H9 (cell line): ENCODE results near the gene DLEC1. TPM values are rescaled to one million over a fixed set of nuclear protein-coding genes. Genes with fewer than 3 reads are reported as not detected.
A peak's percentile ranks its signal among the peaks of the same experiment; 100 is the strongest.

ENCODE experiments used
- DNase-seq: peaks from one replicate; pipeline ENCODE4 v3.0.0-alpha.2; 2017
- H2AFZ ChIP-seq: one replicate; pipeline ENCODE4 v1.6.1; 2013; ENCODE audit warnings: mild to moderate bottlenecking, low read length, control low read depth, moderate library complexity
- H2AK5ac ChIP-seq: 2 replicates; pipeline ENCODE4 v1.6.1; 2013; ENCODE audit warnings: low read length, control low read depth, mixed read lengths; ENCODE audit not compliant: insufficient read length
- H2BK120ac ChIP-seq: one replicate; pipeline ENCODE4 v1.6.1; 2013; ENCODE audit warnings: low read depth, mild to moderate bottlenecking, low read length, control low read depth, inconsistent platforms; ENCODE audit not compliant: poor library complexity, severe bottlenecking
- H2BK12ac ChIP-seq: 2 replicates; pipeline ENCODE4 v1.6.1; 2013; ENCODE audit warnings: low read length, control low read depth, mixed read lengths, low read depth; ENCODE audit not compliant: insufficient read length
- H2BK15ac ChIP-seq: 2 replicates; pipeline ENCODE4 v1.6.1; 2013; ENCODE audit warnings: low read depth, low read length, control low read depth
- H2BK20ac ChIP-seq: one replicate; pipeline ENCODE4 v1.6.1; 2013; ENCODE audit warnings: low read depth, mild to moderate bottlenecking, low read length, control low read depth, inconsistent platforms; ENCODE audit not compliant: poor library complexity, severe bottlenecking
- H2BK5ac ChIP-seq: 2 replicates; pipeline ENCODE4 v1.6.1; 2013; ENCODE audit warnings: low read length, control low read depth, mixed read lengths; ENCODE audit not compliant: insufficient read length
- H3K14ac ChIP-seq: 2 replicates; pipeline ENCODE4 v1.6.1; 2013; ENCODE audit warnings: low read length, control low read depth; ENCODE audit not compliant: insufficient read depth
- H3K18ac ChIP-seq: 2 replicates; pipeline ENCODE4 v1.6.1; 2013; ENCODE audit warnings: low read depth, mild to moderate bottlenecking, mixed read lengths, low read length, control low read depth; ENCODE audit not compliant: insufficient read length
- H3K23ac ChIP-seq: 2 replicates; pipeline ENCODE4 v1.6.1; 2013; ENCODE audit warnings: low read length, control low read depth, mixed read lengths, low read depth; ENCODE audit not compliant: insufficient read length
- H3K23me2 ChIP-seq: 2 replicates; pipeline ENCODE4 v1.6.1; 2013; ENCODE audit warnings: low read depth, mild to moderate bottlenecking, mixed read lengths, low read length, control low read depth; ENCODE audit not compliant: insufficient read length, poor library complexity, severe bottlenecking
- H3K27ac ChIP-seq: 2 replicates; pipeline ENCODE4 v1.5.1; 2013; ENCODE audit warnings: low read length, control low read depth, mixed read lengths, low read depth; ENCODE audit not compliant: insufficient read length
- H3K27me3 ChIP-seq: 2 replicates; pipeline ENCODE4 v1.6.1; 2013; ENCODE audit warnings: low read length, control low read depth, inconsistent platforms; ENCODE audit not compliant: insufficient read depth
- H3K4ac ChIP-seq: 2 replicates; pipeline ENCODE4 v1.6.1; 2013; ENCODE audit warnings: low read depth, mild to moderate bottlenecking, control low read depth, inconsistent platforms, low read length, moderate library complexity
- H3K4me1 ChIP-seq: 2 replicates; pipeline ENCODE4 v1.6.1; 2013; ENCODE audit warnings: low read length, control low read depth, inconsistent platforms; ENCODE audit not compliant: insufficient read depth
- H3K4me2 ChIP-seq: 2 replicates; pipeline ENCODE4 v1.6.1; 2013; ENCODE audit warnings: low read length, control low read depth, mixed read lengths; ENCODE audit not compliant: insufficient read length, insufficient read depth
- H3K56ac ChIP-seq: 2 replicates; pipeline ENCODE4 v1.6.1; 2013; ENCODE audit warnings: low read depth, mild to moderate bottlenecking, mixed read lengths, low read length, control low read depth; ENCODE audit not compliant: insufficient read length
- H3K79me1 ChIP-seq: 2 replicates; pipeline ENCODE4 v1.6.1; 2013; ENCODE audit warnings: low read depth, mild to moderate bottlenecking, moderate library complexity, low read length, control low read depth, inconsistent platforms; ENCODE audit not compliant: insufficient read depth, poor library complexity, severe bottlenecking
- H3K79me2 ChIP-seq: 2 replicates; pipeline ENCODE4 v1.6.1; 2013; ENCODE audit warnings: low read length, control low read depth, inconsistent platforms; ENCODE audit not compliant: insufficient read depth
- H3K9ac ChIP-seq: 2 replicates; pipeline ENCODE4 v1.6.1; 2013; ENCODE audit warnings: low read length, control low read depth, mixed read lengths; ENCODE audit not compliant: insufficient read length; ENCODE audit errors: extremely low read depth
- H3K9me3 ChIP-seq: one replicate; pipeline ENCODE4 v1.6.1; 2013; ENCODE audit warnings: low read depth, low read length, inconsistent platforms; ENCODE audit not compliant: control insufficient read depth
- H3T11ph ChIP-seq: one replicate; pipeline ENCODE4 v1.6.1; 2013; ENCODE audit warnings: mild to moderate bottlenecking, low read length, control low read depth, inconsistent platforms
- H4K20me1 ChIP-seq: one replicate; pipeline ENCODE4 v1.6.1; 2013; ENCODE audit not compliant: control insufficient read depth, insufficient read length, insufficient read depth
- H4K5ac ChIP-seq: 2 replicates; pipeline ENCODE4 v1.6.1; 2013; ENCODE audit warnings: low read depth, mild to moderate bottlenecking, mixed read lengths, low read length, control low read depth; ENCODE audit not compliant: insufficient read length
- H4K8ac ChIP-seq: replicated peaks from 2 replicates; pipeline ENCODE4 v1.6.1; 2013; ENCODE audit warnings: low read length, control low read depth, mixed read lengths, low read depth; ENCODE audit not compliant: insufficient read length
- H4K91ac ChIP-seq: 2 replicates; pipeline ENCODE4 v1.6.1; 2013; ENCODE audit warnings: low read depth, mild to moderate bottlenecking, moderate library complexity, mixed read lengths, low read length, control low read depth; ENCODE audit not compliant: insufficient read length
- H3K27ac Mint-ChIP-seq, 3 experiments: 2 replicates in 2 of 3; 3 replicates in 1 of 3; pipeline ENCODE4 v1.8.0; 2020 to 2021; ENCODE audit warnings: mixed read lengths in 3 of 3, mild to moderate bottlenecking in 1 of 3, moderate library complexity in 1 of 3
- H3K27me3 Mint-ChIP-seq: 2 replicates; pipeline ENCODE4 v1.8.0; 2021; ENCODE audit warnings: low read depth, mild to moderate bottlenecking, moderate library complexity, mixed read lengths
- H3K36me3 Mint-ChIP-seq, 3 experiments: 2 replicates in 2 of 3; 3 replicates in 1 of 3; pipeline ENCODE4 v1.8.0; 2020 to 2021; ENCODE audit warnings: low read depth in 3 of 3, mixed read lengths in 3 of 3; ENCODE audit not compliant: insufficient read depth in 1 of 3
- H3K4me1 Mint-ChIP-seq, 2 experiments: 2 replicates each; pipeline ENCODE4 v1.8.0; 2020; ENCODE audit warnings: mixed read lengths in 2 of 2
- H3K4me3 Mint-ChIP-seq, 2 experiments: 2 replicates in 1 of 2; 3 replicates in 1 of 2; pipeline ENCODE4 v1.8.0; 2020 to 2021; ENCODE audit warnings: mild to moderate bottlenecking in 2 of 2, mixed read lengths in 2 of 2, moderate library complexity in 1 of 2
- H3K9me3 Mint-ChIP-seq, 2 experiments: 2 replicates in 1 of 2; 3 replicates in 1 of 2; pipeline ENCODE4 v1.8.0; 2020; ENCODE audit warnings: mild to moderate bottlenecking in 2 of 2, mixed read lengths in 2 of 2, moderate library complexity in 1 of 2
- WGBS: extraction: QIAGEN DNeasy Blood & Tissue Kit; methylation state at CpG from one replicate; pipeline ENCODE4 v1.1.7; 2013; ENCODE audit warnings: missing lambda C conversion rate, low lambda C conversion rate, mixed read lengths; ENCODE audit not compliant: insufficient read length; ENCODE audit errors: extremely low coverage; 5-methylcytosine and 5-hydroxymethylcytosine counted together
- total RNA-seq: library from RNA; stranded (reverse); gene quantifications from 2 replicates; pipeline ENCODE4 v1.2.1, GENCODE V29; 2021
- TF ChIP-seq, protein P1 (sequence below): fragments of 200-600 bp; sonication (generic); conservative IDR thresholded peaks from 3 replicates; pipeline ENCODE4 v1.8.0; 2021; ENCODE audit warnings: antibody characterized with exemption, mild to moderate bottlenecking

DLEC1 gene
- total RNA-seq, 1 experiment from 2014 or later: 2.1 TPM

DNA sequence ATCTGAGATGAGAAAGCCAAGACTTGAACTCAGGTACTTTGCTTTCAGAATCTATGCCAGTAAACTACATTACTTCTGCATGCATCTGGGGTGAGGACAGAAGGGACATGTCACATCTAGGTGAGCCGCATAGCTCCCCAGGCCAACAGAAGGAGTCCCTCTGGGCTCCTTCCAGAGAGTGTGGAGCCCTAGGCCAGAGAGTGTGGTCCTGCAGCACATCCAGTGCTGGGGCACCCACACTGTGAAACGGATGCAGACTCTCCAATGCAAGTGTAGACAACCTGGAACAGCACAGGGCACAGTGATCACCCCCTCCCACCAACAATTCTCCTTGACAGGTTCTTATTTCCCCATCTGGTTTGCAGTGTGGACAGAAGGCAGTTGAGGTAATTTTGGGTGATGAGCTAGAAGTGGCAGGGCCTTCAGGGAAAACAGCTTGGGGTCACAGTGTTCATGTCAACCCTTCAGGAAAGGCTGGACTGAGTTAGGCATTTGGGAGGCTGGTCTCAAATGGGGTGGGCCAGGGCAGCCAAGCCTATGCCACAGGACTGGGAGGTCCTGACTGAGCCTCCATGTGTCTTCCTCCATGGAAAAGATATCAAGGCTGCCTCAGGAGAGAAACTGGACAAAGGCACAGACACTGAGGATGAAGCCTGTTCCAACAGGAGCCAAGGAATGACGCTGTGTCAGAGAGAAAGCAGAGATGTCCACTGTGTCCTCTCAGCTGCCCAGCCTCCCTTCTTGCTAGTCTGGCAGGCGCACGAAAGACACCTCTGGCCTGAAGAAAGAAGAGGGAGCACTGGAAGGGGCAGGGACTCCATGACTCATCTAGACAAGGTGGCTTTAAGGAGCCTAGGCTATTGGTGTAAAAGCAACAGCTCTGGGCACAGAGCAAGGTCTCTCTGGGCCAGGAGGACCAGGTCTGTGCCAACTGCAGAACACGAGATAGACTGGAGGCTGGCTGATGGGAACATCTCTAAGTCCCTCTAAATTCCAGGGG is 11.2 kb upstream of the DLEC1 start:
- Histone ChIP-seq H3K4ac (no peak overlapping the region), H3T11ph (no peak overlapping the region), H3K56ac (no peak overlapping the region), H2AK5ac (no peak overlapping the region), H4K8ac (no peak overlapping the region), H3K79me2 (no peaks in the 10 kb centered on the region), H3K18ac (no peak overlapping the region), H3K27me3 (peaks cover 19% of the 10 kb centered on the region; the same call in 1 of the 2 replicates), H3K79me1 (no peaks in the 10 kb centered on the region), H2BK120ac (no peak overlapping the region), H3K4me1 (no peaks in the 10 kb centered on the region), H3K14ac (no peak overlapping the region), H3K27ac (no peak overlapping the region), H3K23me2 (peaks cover 10% of the 10 kb centered on the region), H3K4me2 (no peak overlapping the region), H2BK12ac (no peak overlapping the region), H4K91ac (no peak overlapping the region), H2BK5ac (no peak overlapping the region), H2AFZ (no peak overlapping the region), H4K5ac (no peak overlapping the region), H3K9ac (no peak overlapping the region), H2BK15ac (no peak overlapping the region), H2BK20ac (no peak overlapping the region), H3K9me3 (no peaks in the 10 kb centered on the region), H3K23ac (no peak overlapping the region), H4K20me1 (no peaks in the 10 kb centered on the region)
- Mint-ChIP-seq H3K9me3 (no peaks in the 10 kb centered on the region; a peak in 1 of 5 replicates), H3K27me3 (peaks cover 59% of the 10 kb centered on the region), H3K27ac (peak overlapping the region in 1 of 3 experiments; percentile 57; a peak in 1 of 7 replicates), H3K4me3 (peak overlapping the region; percentile 70 to 82), H3K36me3 (no peaks in the 10 kb centered on the region; a peak in 2 of 7 replicates), H3K4me1 (peaks cover 17 to 23% of the 10 kb centered on the region in 2 experiments)
- TF ChIP-seq, protein P1, sequence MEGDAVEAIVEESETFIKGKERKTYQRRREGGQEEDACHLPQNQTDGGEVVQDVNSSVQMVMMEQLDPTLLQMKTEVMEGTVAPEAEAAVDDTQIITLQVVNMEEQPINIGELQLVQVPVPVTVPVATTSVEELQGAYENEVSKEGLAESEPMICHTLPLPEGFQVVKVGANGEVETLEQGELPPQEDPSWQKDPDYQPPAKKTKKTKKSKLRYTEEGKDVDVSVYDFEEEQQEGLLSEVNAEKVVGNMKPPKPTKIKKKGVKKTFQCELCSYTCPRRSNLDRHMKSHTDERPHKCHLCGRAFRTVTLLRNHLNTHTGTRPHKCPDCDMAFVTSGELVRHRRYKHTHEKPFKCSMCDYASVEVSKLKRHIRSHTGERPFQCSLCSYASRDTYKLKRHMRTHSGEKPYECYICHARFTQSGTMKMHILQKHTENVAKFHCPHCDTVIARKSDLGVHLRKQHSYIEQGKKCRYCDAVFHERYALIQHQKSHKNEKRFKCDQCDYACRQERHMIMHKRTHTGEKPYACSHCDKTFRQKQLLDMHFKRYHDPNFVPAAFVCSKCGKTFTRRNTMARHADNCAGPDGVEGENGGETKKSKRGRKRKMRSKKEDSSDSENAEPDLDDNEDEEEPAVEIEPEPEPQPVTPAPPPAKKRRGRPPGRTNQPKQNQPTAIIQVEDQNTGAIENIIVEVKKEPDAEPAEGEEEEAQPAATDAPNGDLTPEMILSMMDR: no peak
- no CpG with 5 or more reads among the region's 6 CpGs for WGBS
- no peak for DNase-seq
